Measurements from ENCODE around the gene KIZ. TPM values are rescaled to one million over a fixed set of nuclear protein-coding genes. Genes with fewer than 3 reads are reported as not detected.

KIZ gene
- total and polyA plus RNA-seq, 2 donors = 18.7 to 24.7 TPM

GRCh38 chr20:21092806-21093205, 33.1 kb upstream of the KIZ start:
- Histone ChIP-seq H3K9me3 (ENCODE audit: control insufficient read depth in 2 of 2, insufficient read depth in 1 of 2, low read length in 1 of 2) (no peaks in the 10 kb centered on the region), H3K27ac (ENCODE audit: low read depth in 1 of 2, low read length in 1 of 2) (no peak overlapping the region), H3K4me1 (ENCODE audit: control insufficient read depth in 2 of 2, insufficient read depth in 2 of 2, low read length in 2 of 2) (no peaks in the 10 kb centered on the region), H3K36me3 (ENCODE audit: control insufficient read depth in 2 of 2, insufficient read depth in 2 of 2, low read length in 1 of 2) (no peaks in the 10 kb centered on the region), H3K4me3 (ENCODE audit: low read length in 2 of 2) (no peak overlapping the region), H3K27me3 (ENCODE audit: control insufficient read depth in 2 of 2, insufficient read depth in 1 of 2, low read length in 1 of 2) (peaks cover 28 to 69% of the 10 kb centered on the region in 2 donors)
- 77% methylated on average over 3 of the region's 3 CpGs for WGBS
- no peak for DNase-seq (ENCODE audit: low read depth in 6 of 9, low spot score in 9 of 9)

GRCh38 chr20:21096321-21097043, 29.4 kb upstream of the KIZ start:
- Histone ChIP-seq H3K36me3 (ENCODE audit: control insufficient read depth in 2 of 2, insufficient read depth in 2 of 2, low read length in 1 of 2) (no peaks in the 10 kb centered on the region), H3K4me1 (ENCODE audit: control insufficient read depth in 2 of 2, insufficient read depth in 2 of 2, low read length in 2 of 2) (peaks cover 8 to 20% of the 10 kb centered on the region in 2 donors), H3K4me3 (ENCODE audit: low read length in 2 of 2) (no peak overlapping the region), H3K27me3 (ENCODE audit: control insufficient read depth in 2 of 2, insufficient read depth in 1 of 2, low read length in 1 of 2) (peaks cover 42 to 80% of the 10 kb centered on the region in 2 donors), H3K9me3 (ENCODE audit: control insufficient read depth in 2 of 2, insufficient read depth in 1 of 2, low read length in 1 of 2) (no peaks in the 10 kb centered on the region), H3K27ac (ENCODE audit: low read depth in 1 of 2, low read length in 1 of 2) (no peak overlapping the region)
- DNase-seq (ENCODE audit: low read depth in 6 of 9, low spot score in 9 of 9) = no peak
- WGBS = 43% methylated on average over 10 of the region's 10 CpGs

- H3K27ac ChIP-seq (ENCODE audit: low read depth in 1 of 2, low read length in 1 of 2) = no peak overlapping the region
These were observed 25.9 kb upstream of the KIZ start for GRCh38 chr20:21099751-21100577.

GRCh38 chr20:21100578-21101452, 25.1 kb upstream of the KIZ start:
- WGBS = 4% methylated on average over 64 of the region's 64 CpGs

More at GRCh38 chr20:21099751-21100577, 25.9 kb upstream of the KIZ start:
- 2% methylated on average over 46 of the region's 46 CpGs for WGBS
- peaks cover 67 to 91% of the 10 kb centered on the region in 2 donors for H3K27me3 ChIP-seq (ENCODE audit: control insufficient read depth in 2 of 2, insufficient read depth in 1 of 2, low read length in 1 of 2)
- peak in 3 of 9 donors; percentile 13 to 68 (median 54) for DNase-seq (ENCODE audit: low read depth in 6 of 9, low spot score in 9 of 9)
- peak overlapping the region; percentile 26 to 60 for H3K4me3 ChIP-seq (ENCODE audit: low read length in 2 of 2)
- H3K4me1 ChIP-seq (ENCODE audit: control insufficient read depth in 2 of 2, insufficient read depth in 2 of 2, low read length in 2 of 2) = peaks cover 23 to 36% of the 10 kb centered on the region in 2 donors
- no peaks in the 10 kb centered on the region for H3K36me3 ChIP-seq (ENCODE audit: control insufficient read depth in 2 of 2, insufficient read depth in 2 of 2, low read length in 1 of 2)
- no peaks in the 10 kb centered on the region for H3K9me3 ChIP-seq (ENCODE audit: control insufficient read depth in 2 of 2, insufficient read depth in 1 of 2, low read length in 1 of 2)

GRCh38 chr20:21101453-21101931, 24.4 kb upstream of the KIZ start:
- DNase-seq (ENCODE audit: low read depth in 6 of 9, low spot score in 9 of 9) = peak in 1 of 9 donors; percentile 22
- Histone ChIP-seq H3K4me1 (ENCODE audit: control insufficient read depth in 2 of 2, insufficient read depth in 2 of 2, low read length in 2 of 2) (peaks cover 23 to 36% of the 10 kb centered on the region in 2 donors), H3K9me3 (ENCODE audit: control insufficient read depth in 2 of 2, insufficient read depth in 1 of 2, low read length in 1 of 2) (no peaks in the 10 kb centered on the region), H3K27ac (ENCODE audit: low read depth in 1 of 2, low read length in 1 of 2) (no peak overlapping the region), H3K27me3 (ENCODE audit: control insufficient read depth in 2 of 2, insufficient read depth in 1 of 2, low read length in 1 of 2) (peaks cover 77 to 96% of the 10 kb centered on the region in 2 donors), H3K4me3 (ENCODE audit: low read length in 2 of 2) (peak overlapping the region; percentile 31 to 60), H3K36me3 (ENCODE audit: control insufficient read depth in 2 of 2, insufficient read depth in 2 of 2, low read length in 1 of 2) (no peaks in the 10 kb centered on the region)
- WGBS = 6% methylated on average over 35 of the region's 35 CpGs

More at GRCh38 chr20:21100578-21101452, 25.1 kb upstream of the KIZ start:
- no peaks in the 10 kb centered on the region for H3K36me3 ChIP-seq (ENCODE audit: control insufficient read depth in 2 of 2, insufficient read depth in 2 of 2, low read length in 1 of 2)
- H3K4me3 ChIP-seq (ENCODE audit: low read length in 2 of 2) = peak overlapping the region in 1 of 2 donors; percentile 60
- no peak overlapping the region for H3K27ac ChIP-seq (ENCODE audit: low read depth in 1 of 2, low read length in 1 of 2)
- peaks cover 23 to 36% of the 10 kb centered on the region in 2 donors for H3K4me1 ChIP-seq (ENCODE audit: control insufficient read depth in 2 of 2, insufficient read depth in 2 of 2, low read length in 2 of 2)
- H3K9me3 ChIP-seq (ENCODE audit: control insufficient read depth in 2 of 2, insufficient read depth in 1 of 2, low read length in 1 of 2) = no peaks in the 10 kb centered on the region
- peaks cover 75 to 95% of the 10 kb centered on the region in 2 donors for H3K27me3 ChIP-seq (ENCODE audit: control insufficient read depth in 2 of 2, insufficient read depth in 1 of 2, low read length in 1 of 2)
- DNase-seq (ENCODE audit: low read depth in 6 of 9, low spot score in 9 of 9) = peak in 3 of 9 donors; percentile 14 to 34 (median 14)

GRCh38 chr20:21101932-21102575, 23.8 kb upstream of the KIZ start:
- H3K9me3 ChIP-seq (ENCODE audit: control insufficient read depth in 2 of 2, insufficient read depth in 1 of 2, low read length in 1 of 2) = no peaks in the 10 kb centered on the region
- H3K4me1 ChIP-seq (ENCODE audit: control insufficient read depth in 2 of 2, insufficient read depth in 2 of 2, low read length in 2 of 2) = peaks cover 23 to 36% of the 10 kb centered on the region in 2 donors
- peak overlapping the region; percentile 31 to 60 for H3K4me3 ChIP-seq (ENCODE audit: low read length in 2 of 2)
- H3K27ac ChIP-seq (ENCODE audit: low read depth in 1 of 2, low read length in 1 of 2) = no peak overlapping the region
- DNase-seq (ENCODE audit: low read depth in 6 of 9, low spot score in 9 of 9) = peak in 5 of 9 donors; percentile 32 to 63 (median 41)
- H3K27me3 ChIP-seq (ENCODE audit: control insufficient read depth in 2 of 2, insufficient read depth in 1 of 2, low read length in 1 of 2) = peaks cover 75 to 95% of the 10 kb centered on the region in 2 donors
- no peaks in the 10 kb centered on the region for H3K36me3 ChIP-seq (ENCODE audit: control insufficient read depth in 2 of 2, insufficient read depth in 2 of 2, low read length in 1 of 2)
- WGBS = 8% methylated on average over 35 of the region's 35 CpGs

- peak in 3 of 9 donors; percentile 11 to 56 (median 35) for DNase-seq (ENCODE audit: low read depth in 6 of 9, low spot score in 9 of 9)
- H3K4me3 ChIP-seq (ENCODE audit: low read length in 2 of 2) = peak overlapping the region; percentile 31 to 60
- H3K9me3 ChIP-seq (ENCODE audit: control insufficient read depth in 2 of 2, insufficient read depth in 1 of 2, low read length in 1 of 2) = no peaks in the 10 kb centered on the region
- 3% methylated on average over 38 of the region's 38 CpGs for WGBS
- H3K27ac ChIP-seq (ENCODE audit: low read depth in 1 of 2, low read length in 1 of 2) = no peak overlapping the region
- H3K27me3 ChIP-seq (ENCODE audit: control insufficient read depth in 2 of 2, insufficient read depth in 1 of 2, low read length in 1 of 2) = peaks cover 80 to 96% of the 10 kb centered on the region in 2 donors
- H3K36me3 ChIP-seq (ENCODE audit: control insufficient read depth in 2 of 2, insufficient read depth in 2 of 2, low read length in 1 of 2) = no peaks in the 10 kb centered on the region
- peaks cover 23 to 36% of the 10 kb centered on the region in 2 donors for H3K4me1 ChIP-seq (ENCODE audit: control insufficient read depth in 2 of 2, insufficient read depth in 2 of 2, low read length in 2 of 2)
These were observed 23.1 kb upstream of the KIZ start for GRCh38 chr20:21102603-21103311.
